NCI-H2171 (cell line): ENCODE measurements around the gene STON2.

Source experiments
- DNase-seq: peaks from one replicate; lab custom pipeline; 2025; lab: John Stamatoyannopoulos, UW

The STON2 gene

DNA sequence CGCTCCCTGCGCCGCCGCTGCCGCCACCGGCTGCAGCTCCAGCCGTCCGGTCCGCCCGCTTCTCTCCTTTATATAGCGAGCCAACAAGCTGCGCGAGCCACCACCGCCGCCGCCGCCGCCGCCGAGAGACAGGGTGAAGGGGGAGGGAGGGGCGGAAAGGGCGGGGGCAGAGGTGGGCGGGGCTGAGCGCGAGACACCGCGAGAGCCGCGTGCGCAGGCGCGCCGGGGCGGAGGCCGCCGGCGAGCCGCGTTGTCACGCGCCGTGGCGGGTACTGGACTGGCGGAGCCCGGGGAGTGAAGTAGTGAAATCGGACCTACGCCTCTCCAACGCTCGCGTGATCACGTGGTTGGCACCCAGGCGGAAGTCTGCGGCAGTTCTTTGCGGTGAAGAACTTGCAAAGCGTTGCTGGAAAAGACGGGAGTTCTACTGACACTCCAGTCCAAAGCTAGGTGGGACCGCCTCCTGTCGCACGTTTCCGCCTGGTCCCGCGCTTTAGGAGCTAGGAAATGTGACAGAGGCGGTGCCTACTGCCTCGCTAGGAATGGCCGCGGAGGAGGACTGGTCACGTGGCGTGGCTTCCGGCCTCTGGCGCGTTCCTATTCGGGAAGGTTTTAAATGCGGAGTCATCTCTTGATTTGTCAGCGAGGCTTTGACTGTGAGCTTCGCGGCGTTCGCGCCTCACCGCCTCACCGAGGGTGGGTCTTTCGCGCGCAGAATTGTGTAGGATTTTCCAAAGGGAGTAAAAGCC lies 179.1 kb downstream of the STON2 start, which contains the start of gene GTF2A1:
Gene GTF2A1, minus strand, starts transcription at position 130 of the 749 bp plus-strand sequence. CDS start 441 bp downstream, outside the sequence.
- peak; percentile 99 for DNase-seq

DNA sequence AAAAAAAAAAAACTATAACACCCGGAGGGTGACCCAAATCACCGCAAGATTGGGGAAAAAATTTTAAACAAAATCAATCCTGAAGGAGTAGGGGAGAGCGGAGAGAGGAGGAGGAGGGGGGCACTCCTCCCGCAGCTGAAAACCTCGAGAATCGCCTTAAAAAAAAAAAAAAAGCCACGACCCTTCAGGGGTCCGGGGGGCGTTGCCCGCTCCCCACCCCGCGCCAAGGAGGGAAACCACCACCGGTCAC lies 179.6 kb downstream of the STON2 start:
- no peak for DNase-seq

DNA sequence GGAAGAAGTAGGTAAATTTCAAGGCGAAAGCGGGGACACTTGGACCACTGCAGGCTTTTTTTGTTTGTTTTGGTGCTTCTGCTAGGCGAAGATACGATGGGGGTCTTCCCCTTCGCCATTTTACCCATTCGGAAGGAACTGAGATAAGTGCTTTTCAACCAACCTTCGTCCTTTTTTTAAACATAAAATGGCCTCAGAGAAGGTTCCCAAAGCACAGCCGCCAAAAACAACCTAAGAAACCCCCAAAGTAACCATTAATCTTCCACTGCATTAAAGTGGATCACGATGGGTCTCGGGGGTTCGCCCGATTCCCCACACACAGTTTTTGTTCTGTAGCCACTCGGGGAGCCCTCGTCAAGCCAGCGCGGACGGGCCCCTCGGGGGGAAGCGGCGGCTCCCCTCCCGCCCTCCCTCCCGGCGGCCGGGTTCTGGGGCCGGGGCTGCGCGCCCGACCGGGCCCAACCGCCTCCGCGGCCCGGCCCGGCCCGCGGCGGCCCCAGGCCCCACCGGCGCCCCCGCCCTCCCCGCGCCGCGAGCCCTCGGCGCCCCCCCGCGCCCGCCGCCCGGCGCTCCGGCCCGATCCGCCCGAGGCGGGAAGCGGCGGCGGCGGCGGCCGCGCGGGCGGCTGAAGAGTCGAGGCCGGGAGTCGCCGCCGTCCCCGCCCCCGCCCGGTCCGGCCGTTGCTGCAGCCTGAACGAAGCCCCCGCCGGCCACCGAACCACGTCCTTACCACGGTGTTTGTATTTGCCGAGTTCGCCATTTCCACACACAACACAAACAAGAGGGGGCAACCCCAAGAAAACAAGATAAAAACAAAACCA lies 180.2 kb downstream of the STON2 start:
- DNase-seq = peak; percentile 63

DNA sequence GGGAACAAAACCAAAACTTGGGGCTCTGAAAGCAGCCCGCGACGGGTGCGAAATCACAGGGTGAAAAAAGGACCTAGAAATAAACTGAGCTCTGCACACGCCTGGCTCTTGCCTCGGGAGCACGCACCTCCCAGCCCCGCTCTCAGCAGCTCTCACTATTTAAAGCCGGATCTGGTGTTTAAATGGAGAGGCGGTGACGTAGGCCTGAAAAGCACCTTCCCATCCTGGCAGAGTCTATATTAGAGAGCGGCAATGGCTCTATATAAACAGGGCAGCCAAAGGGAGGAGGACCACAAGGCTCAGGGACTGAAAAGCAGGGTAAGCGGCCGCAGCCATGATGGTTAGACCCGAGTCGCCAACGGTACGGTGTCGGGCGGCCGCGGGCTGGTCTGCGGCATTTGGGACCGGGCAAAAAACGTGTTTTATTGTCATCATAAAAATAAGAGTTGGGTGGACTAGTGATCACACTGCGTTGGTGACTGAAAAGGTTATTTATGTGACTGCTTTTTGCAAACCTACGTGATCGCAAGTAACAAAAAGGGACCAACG lies 180.8 kb downstream of the STON2 start:
- DNase-seq = peak; percentile 97

DNA sequence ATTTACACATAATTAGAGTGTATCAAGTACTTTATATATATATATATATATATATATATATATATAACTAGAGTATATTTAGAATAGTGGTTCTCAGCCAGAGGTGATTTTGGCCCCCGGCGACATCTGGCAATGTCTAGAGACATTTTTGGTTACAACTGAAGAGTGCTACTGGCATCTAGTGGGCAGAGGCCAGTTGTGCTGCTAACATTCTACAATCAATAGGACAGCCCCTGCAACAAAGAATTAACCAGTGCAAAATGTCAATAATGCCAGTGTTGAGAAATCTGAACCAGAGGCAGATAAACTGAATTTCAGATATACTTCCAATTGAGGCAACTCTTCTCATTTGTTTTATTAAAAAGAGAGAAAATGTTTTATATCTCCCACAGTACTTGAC lies 188.3 kb downstream of the STON2 start:
- DNase-seq = peak; percentile 19
